ENCODE measurements around the gene FPR1. TPM values are rescaled to one million over a fixed set of nuclear protein-coding genes. Genes with fewer than 3 reads are reported as not detected.

FPR1 gene
- total RNA-seq, 2 donors from 2014 or later, result 0.69 to 2.5 TPM

GRCh38 chr19:51710163-51710562 lies 41.5 kb downstream of the FPR1 start:
- no peaks in the 10 kb centered on the region for H3K27me3 ChIP-seq
- H3K4me1 ChIP-seq, result no peaks in the 10 kb centered on the region
- no peak overlapping the region for H3K4me3 ChIP-seq
- no peak for TF ChIP-seq CTCF (IDR thresholded peaks at IDR 0.05)
- H3K27ac ChIP-seq, result no peak overlapping the region
- intact Hi-C loops (cut with DNase I), result no loop called here
- DNase-seq, result no peak
- H3K9me3 ChIP-seq, result no peaks in the 10 kb centered on the region
- no peak overlapping the region for H3K9ac ChIP-seq (ENCODE audit: low read depth in 2 of 2, low read length in 2 of 2)
- H3K36me3 ChIP-seq, result no peaks in the 10 kb centered on the region

GRCh38 chr19:51709575-51709974 lies 42.1 kb downstream of the FPR1 start:
- Histone ChIP-seq H3K9ac (ENCODE audit: low read depth in 2 of 2, low read length in 2 of 2) (no peak overlapping the region), H3K27me3 (no peaks in the 10 kb centered on the region), H3K4me3 (no peak overlapping the region), H3K36me3 (no peaks in the 10 kb centered on the region), H3K4me1 (no peaks in the 10 kb centered on the region), H3K27ac (no peak overlapping the region), H3K9me3 (no peaks in the 10 kb centered on the region)
- intact Hi-C loops (cut with DNase I), result no loop called here
- DNase-seq, result no peak
- TF ChIP-seq CTCF (IDR thresholded peaks at IDR 0.05), result no peak

- intact Hi-C loops (cut with DNase I), result no loop called here
- no peak for TF ChIP-seq CTCF (IDR thresholded peaks at IDR 0.05)
- no peaks in the 10 kb centered on the region for H3K27me3 ChIP-seq
- no peak overlapping the region for H3K9ac ChIP-seq (ENCODE audit: low read depth in 2 of 2, low read length in 2 of 2)
- H3K36me3 ChIP-seq, result no peaks in the 10 kb centered on the region
- no peak overlapping the region for H3K27ac ChIP-seq
- H3K9me3 ChIP-seq, result no peaks in the 10 kb centered on the region
- H3K4me1 ChIP-seq, result no peaks in the 10 kb centered on the region
- no peak for DNase-seq
- H3K4me3 ChIP-seq, result no peak overlapping the region
These were observed 42.9 kb downstream of the FPR1 start for GRCh38 chr19:51708811-51709210.

- Histone ChIP-seq H3K9ac (ENCODE audit: low read depth in 2 of 2, low read length in 2 of 2) (no peak overlapping the region), H3K4me1 (no peaks in the 10 kb centered on the region), H3K27me3 (no peaks in the 10 kb centered on the region), H3K27ac (no peak overlapping the region), H3K4me3 (no peak overlapping the region), H3K36me3 (no peaks in the 10 kb centered on the region), H3K9me3 (no peaks in the 10 kb centered on the region)
- no peak for TF ChIP-seq CTCF (IDR thresholded peaks at IDR 0.05)
- intact Hi-C loops (cut with DNase I), result no loop called here
- DNase-seq, result no peak
These were observed 44.8 kb downstream of the FPR1 start for GRCh38 chr19:51706885-51707284.

GRCh38 chr19:51706296-51706695 lies 45.4 kb downstream of the FPR1 start:
- H3K9me3 ChIP-seq, result no peaks in the 10 kb centered on the region
- intact Hi-C loops (cut with DNase I), result no loop called here
- H3K9ac ChIP-seq (ENCODE audit: low read depth in 2 of 2, low read length in 2 of 2), result no peak overlapping the region
- no peaks in the 10 kb centered on the region for H3K4me1 ChIP-seq
- TF ChIP-seq CTCF (IDR thresholded peaks at IDR 0.05), result no peak
- H3K36me3 ChIP-seq, result no peaks in the 10 kb centered on the region
- DNase-seq, result no peak
- H3K27me3 ChIP-seq, result no peaks in the 10 kb centered on the region
- no peak overlapping the region for H3K27ac ChIP-seq
- H3K4me3 ChIP-seq, result no peak overlapping the region

- Histone ChIP-seq H3K4me1 (no peaks in the 10 kb centered on the region), H3K4me3 (peak overlapping the region; percentile 73), H3K9me3 (no peaks in the 10 kb centered on the region), H3K9ac (ENCODE audit: low read depth in 2 of 2, low read length in 2 of 2) (peak overlapping the region; percentile 89 to 96), H3K27ac (peak overlapping the region; percentile 84), H3K36me3 (no peaks in the 10 kb centered on the region), H3K27me3 (no peaks in the 10 kb centered on the region)
- intact Hi-C loops (cut with DNase I), result no loop called here
- no peak for TF ChIP-seq CTCF (IDR thresholded peaks at IDR 0.05)
- DNase-seq, result no peak
These were observed 47.1 kb downstream of the FPR1 start for GRCh38 chr19:51704626-51705025.

Data from colonic mucosa (tissue), 4 donors.